ENCODE measurements around the gene OVCA2.

Gene OVCA2

DNA sequence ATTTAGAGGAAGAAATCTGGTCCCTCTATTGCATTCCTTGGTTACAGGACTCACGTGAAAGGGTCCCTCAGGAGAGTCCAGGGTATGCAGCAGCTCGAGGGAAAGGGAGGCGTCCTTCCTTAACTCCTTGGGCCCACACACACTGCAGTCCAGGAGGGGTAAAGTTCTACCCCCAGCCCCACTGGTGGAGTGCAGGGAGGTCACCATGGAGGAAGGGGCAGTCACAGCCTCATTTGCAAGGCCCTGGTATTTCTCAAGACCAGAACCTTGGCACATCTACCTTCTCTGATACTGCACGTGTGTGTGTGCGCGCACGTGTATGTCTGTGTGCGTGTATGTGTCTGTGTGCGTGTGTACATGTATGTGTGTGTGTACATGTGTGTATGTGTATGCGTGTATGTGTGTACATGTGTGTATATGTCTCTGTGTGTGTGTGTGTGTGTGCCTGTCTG lies 24.2 kb downstream of the OVCA2 start:
- Histone ChIP-seq H3K4me1 (ENCODE audit: control extremely low read depth in 1 of 4, control insufficient read depth in 4 of 4, insufficient read depth in 4 of 4, low read length in 3 of 4) (peaks cover 0 to 37% (median 23%) of the 10 kb centered on the region in 4 experiments), H3K27me3 (replicated peaks in 2 of 5; ENCODE audit: control insufficient read depth in 4 of 5, insufficient read depth in 5 of 5, low read length in 4 of 5) (no peaks in the 10 kb centered on the region), H3K27ac (ENCODE audit: insufficient read depth in 1 of 2, low read depth in 1 of 2, low read length in 2 of 2, poor library complexity in 1 of 2, severe bottlenecking in 2 of 2) (no peak overlapping the region), H3K36me3 (ENCODE audit: control insufficient read depth in 4 of 4, insufficient read depth in 4 of 4, low read length in 3 of 4) (peaks cover 0 to 51% (median 36%) of the 10 kb centered on the region in 4 experiments), H3K4me3 (ENCODE audit: control insufficient read depth in 1 of 7, extremely low read depth in 1 of 7, insufficient read depth in 4 of 7, low read depth in 2 of 7, low read length in 6 of 7) (no peak overlapping the region), H3K9me3 (ENCODE audit: control extremely low read depth in 1 of 5, control insufficient read depth in 4 of 5, insufficient read depth in 2 of 5, low read depth in 1 of 5, low read length in 4 of 5) (no peaks in the 10 kb centered on the region)
- DNase-seq: no peak
- ChIA-PET CTCF (interaction anchor here (0.7 to 4.0 kb wide), 12 partner anchors 8 to 180 kb away, joined by 3 to 21 read pairs (median 4); no protein-coding TSS in a partner anchor), POLR2A (no interaction called here)
- 98% methylated on average over 9 of the region's 10 CpGs for WGBS (ENCODE audit: insufficient coverage)

DNA sequence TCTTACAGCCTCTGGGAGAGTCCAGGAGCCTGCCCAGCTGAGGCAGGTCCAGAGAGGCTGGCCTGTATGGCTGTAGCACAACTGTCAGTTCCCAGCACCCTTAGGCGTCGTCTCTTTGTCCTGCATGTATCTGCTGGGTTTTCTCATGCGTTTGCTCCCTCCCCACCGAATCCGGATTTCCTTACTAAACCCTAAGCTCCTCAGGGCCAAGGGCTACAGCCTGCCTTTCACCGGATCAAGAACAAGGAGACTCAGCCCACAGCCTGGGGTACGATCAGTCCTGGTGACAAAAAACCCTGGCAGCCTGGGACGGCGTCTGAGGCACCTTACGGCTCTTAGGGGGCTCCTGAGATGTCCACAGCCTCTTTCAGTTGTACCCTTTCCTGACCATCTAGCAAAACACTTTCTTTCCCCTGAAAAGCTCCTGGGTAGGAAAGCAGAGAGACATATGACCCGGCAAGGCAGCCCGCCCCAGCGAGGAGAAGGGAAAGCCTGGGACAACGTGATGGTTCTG lies 25.3 kb downstream of the OVCA2 start:
- Histone ChIP-seq H3K36me3 (ENCODE audit: control insufficient read depth in 4 of 4, insufficient read depth in 4 of 4, low read length in 3 of 4) (peaks cover 0 to 54% (median 33%) of the 10 kb centered on the region in 4 experiments), H3K4me3 (ENCODE audit: control insufficient read depth in 1 of 7, extremely low read depth in 1 of 7, insufficient read depth in 4 of 7, low read depth in 2 of 7, low read length in 6 of 7) (no peak overlapping the region), H3K27ac (ENCODE audit: insufficient read depth in 1 of 2, low read depth in 1 of 2, low read length in 2 of 2, poor library complexity in 1 of 2, severe bottlenecking in 2 of 2) (no peak overlapping the region), H3K9me3 (ENCODE audit: control extremely low read depth in 1 of 5, control insufficient read depth in 4 of 5, insufficient read depth in 2 of 5, low read depth in 1 of 5, low read length in 4 of 5) (no peaks in the 10 kb centered on the region), H3K4me1 (ENCODE audit: control extremely low read depth in 1 of 4, control insufficient read depth in 4 of 4, insufficient read depth in 4 of 4, low read length in 3 of 4) (peaks cover 0 to 40% (median 19%) of the 10 kb centered on the region in 4 experiments), H3K27me3 (replicated peaks in 2 of 5; ENCODE audit: control insufficient read depth in 4 of 5, insufficient read depth in 5 of 5, low read length in 4 of 5) (no peaks in the 10 kb centered on the region)
- no peak for DNase-seq
- POLR2A ChIA-PET: no interaction called here
- WGBS (ENCODE audit: insufficient coverage): 91% methylated on average over 10 of the region's 14 CpGs
- CTCF ChIA-PET: interaction anchor here (0.9 to 4.0 kb wide), 6 partner anchors 9 to 178 kb away, joined by 3 to 21 read pairs (median 6); no protein-coding TSS in a partner anchor

DNA sequence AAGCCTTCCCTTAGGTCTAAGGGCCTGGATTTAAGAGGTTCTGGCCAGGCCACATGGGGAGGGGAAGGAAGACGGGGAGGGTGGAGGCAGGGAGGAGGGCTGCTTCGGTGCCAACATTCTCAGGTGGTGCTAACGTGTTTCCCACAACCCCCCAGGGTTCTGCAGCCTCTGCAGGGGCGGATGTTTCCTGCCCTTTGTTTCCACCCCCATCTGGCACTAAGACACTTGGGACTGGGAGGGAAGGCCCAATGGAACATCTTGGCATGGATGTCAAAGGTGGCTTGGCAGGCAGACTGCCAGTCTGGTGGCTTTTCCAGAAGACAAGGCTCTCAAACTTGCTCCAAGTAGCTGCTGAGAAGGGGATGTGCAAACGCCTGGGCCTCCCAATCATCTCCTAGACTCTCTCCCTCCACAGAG lies 25.8 kb downstream of the OVCA2 start:
- Histone ChIP-seq H3K27ac (ENCODE audit: insufficient read depth in 1 of 2, low read depth in 1 of 2, low read length in 2 of 2, poor library complexity in 1 of 2, severe bottlenecking in 2 of 2) (no peak overlapping the region), H3K4me3 (ENCODE audit: control insufficient read depth in 1 of 7, extremely low read depth in 1 of 7, insufficient read depth in 4 of 7, low read depth in 2 of 7, low read length in 6 of 7) (no peak overlapping the region), H3K9me3 (ENCODE audit: control extremely low read depth in 1 of 5, control insufficient read depth in 4 of 5, insufficient read depth in 2 of 5, low read depth in 1 of 5, low read length in 4 of 5) (no peaks in the 10 kb centered on the region), H3K36me3 (ENCODE audit: control insufficient read depth in 4 of 4, insufficient read depth in 4 of 4, low read length in 3 of 4) (peaks cover 0 to 59% (median 33%) of the 10 kb centered on the region in 4 experiments), H3K4me1 (ENCODE audit: control extremely low read depth in 1 of 4, control insufficient read depth in 4 of 4, insufficient read depth in 4 of 4, low read length in 3 of 4) (peaks cover 0 to 40% (median 18%) of the 10 kb centered on the region in 4 experiments), H3K27me3 (replicated peaks in 2 of 5; ENCODE audit: control insufficient read depth in 4 of 5, insufficient read depth in 5 of 5, low read length in 4 of 5) (no peaks in the 10 kb centered on the region)
- ChIA-PET CTCF (interaction anchor here (0.9 to 4.0 kb wide), 10 partner anchors 10 to 193 kb away, joined by 3 to 21 read pairs (median 4); no protein-coding TSS in a partner anchor), POLR2A (no interaction called here)
- DNase-seq: no peak
- 7% methylated on average over 2 of the region's 5 CpGs for WGBS (ENCODE audit: insufficient coverage)

DNA sequence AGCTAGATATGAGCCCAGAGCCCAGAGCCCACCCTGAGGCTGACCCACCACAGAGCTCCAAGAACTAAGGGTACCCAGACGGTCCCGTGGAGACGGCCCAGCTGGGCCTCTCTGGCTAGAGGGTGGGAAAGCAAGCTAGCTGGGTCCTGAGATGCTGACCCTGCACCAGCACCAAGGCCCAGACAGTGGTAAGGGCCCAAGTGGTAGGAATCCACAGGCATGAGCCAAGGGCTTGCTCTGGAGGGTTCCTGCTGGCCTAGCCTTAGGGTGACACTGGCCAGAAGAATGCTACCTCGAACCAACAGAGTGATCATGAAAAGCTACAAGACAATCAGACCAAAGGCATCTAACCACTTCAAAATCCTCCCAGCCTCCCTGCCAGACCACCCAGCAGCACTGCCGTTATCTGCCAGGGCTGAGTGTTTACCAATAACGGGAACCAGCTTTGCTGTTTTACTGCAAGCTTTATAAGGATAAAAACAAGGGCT lies 26.3 kb downstream of the OVCA2 start:
- ChIA-PET POLR2A (no interaction called here), CTCF (interaction anchor here (1.0 to 4.0 kb wide), 9 partner anchors 10 to 192 kb away, joined by 3 to 21 read pairs (median 5); no protein-coding TSS in a partner anchor)
- H3K36me3 ChIP-seq (ENCODE audit: control insufficient read depth in 4 of 4, insufficient read depth in 4 of 4, low read length in 3 of 4): peaks cover 0 to 56% (median 33%) of the 10 kb centered on the region in 4 experiments
- H3K27me3 ChIP-seq (replicated peaks in 2 of 5; ENCODE audit: control insufficient read depth in 4 of 5, insufficient read depth in 5 of 5, low read length in 4 of 5): no peaks in the 10 kb centered on the region
- no peak overlapping the region for H3K4me3 ChIP-seq (ENCODE audit: control insufficient read depth in 1 of 7, extremely low read depth in 1 of 7, insufficient read depth in 4 of 7, low read depth in 2 of 7, low read length in 6 of 7)
- no peak overlapping the region for H3K27ac ChIP-seq (ENCODE audit: insufficient read depth in 1 of 2, low read depth in 1 of 2, low read length in 2 of 2, poor library complexity in 1 of 2, severe bottlenecking in 2 of 2)
- no peak for DNase-seq
- WGBS (ENCODE audit: insufficient coverage): 87% methylated on average over 4 of the region's 6 CpGs
- peaks cover 0 to 36% (median 16%) of the 10 kb centered on the region in 4 experiments for H3K4me1 ChIP-seq (ENCODE audit: control extremely low read depth in 1 of 4, control insufficient read depth in 4 of 4, insufficient read depth in 4 of 4, low read length in 3 of 4)
- no peaks in the 10 kb centered on the region for H3K9me3 ChIP-seq (ENCODE audit: control extremely low read depth in 1 of 5, control insufficient read depth in 4 of 5, insufficient read depth in 2 of 5, low read depth in 1 of 5, low read length in 4 of 5)

DNA sequence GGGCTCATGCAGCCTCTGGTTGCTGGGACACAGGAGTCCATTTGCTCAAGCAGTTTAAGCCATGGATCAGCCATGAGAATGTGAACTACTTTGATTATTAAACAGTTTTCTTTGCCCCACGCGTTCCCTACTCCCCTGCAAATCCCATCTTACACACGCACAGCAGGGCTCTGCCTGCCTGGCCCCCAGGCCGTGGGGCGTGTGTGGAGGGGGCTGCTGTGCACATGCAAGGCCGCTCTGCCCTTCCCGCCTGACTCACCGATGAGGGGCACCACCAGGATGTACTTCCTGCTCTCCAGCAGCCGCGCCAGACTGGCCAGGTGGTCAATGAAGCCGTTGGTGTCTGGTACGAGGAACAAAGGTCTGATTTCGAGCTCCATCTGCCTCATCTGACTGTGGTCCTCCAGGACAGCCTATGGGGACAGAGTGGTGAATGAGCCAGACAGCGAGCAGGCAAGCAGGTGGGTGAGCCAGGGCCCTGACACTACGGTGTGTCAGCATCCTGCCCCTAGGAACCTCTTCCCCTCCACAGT lies 26.8 kb downstream of the OVCA2 start:
- no peak overlapping the region for H3K27ac ChIP-seq (ENCODE audit: insufficient read depth in 1 of 2, low read depth in 1 of 2, low read length in 2 of 2, poor library complexity in 1 of 2, severe bottlenecking in 2 of 2)
- no peaks in the 10 kb centered on the region for H3K27me3 ChIP-seq (replicated peaks in 2 of 5; ENCODE audit: control insufficient read depth in 4 of 5, insufficient read depth in 5 of 5, low read length in 4 of 5)
- DNase-seq: peak in 1 of 3 donors; percentile 26
- H3K4me3 ChIP-seq (ENCODE audit: control insufficient read depth in 1 of 7, extremely low read depth in 1 of 7, insufficient read depth in 4 of 7, low read depth in 2 of 7, low read length in 6 of 7): no peak overlapping the region
- H3K36me3 ChIP-seq (ENCODE audit: control insufficient read depth in 4 of 4, insufficient read depth in 4 of 4, low read length in 3 of 4): peaks cover 0 to 51% (median 31%) of the 10 kb centered on the region in 4 experiments
- no peaks in the 10 kb centered on the region for H3K9me3 ChIP-seq (ENCODE audit: control extremely low read depth in 1 of 5, control insufficient read depth in 4 of 5, insufficient read depth in 2 of 5, low read depth in 1 of 5, low read length in 4 of 5)
- peaks cover 0 to 36% (median 16%) of the 10 kb centered on the region in 4 experiments for H3K4me1 ChIP-seq (ENCODE audit: control extremely low read depth in 1 of 4, control insufficient read depth in 4 of 4, insufficient read depth in 4 of 4, low read length in 3 of 4)
- CTCF ChIA-PET: interaction anchor here (1.0 to 4.0 kb wide), 10 partner anchors 10 to 192 kb away, joined by 3 to 21 read pairs (median 4); no protein-coding TSS in a partner anchor
- WGBS (ENCODE audit: insufficient coverage): 91% methylated on average over 10 of the region's 15 CpGs
- POLR2A ChIA-PET: no interaction called here

DNA sequence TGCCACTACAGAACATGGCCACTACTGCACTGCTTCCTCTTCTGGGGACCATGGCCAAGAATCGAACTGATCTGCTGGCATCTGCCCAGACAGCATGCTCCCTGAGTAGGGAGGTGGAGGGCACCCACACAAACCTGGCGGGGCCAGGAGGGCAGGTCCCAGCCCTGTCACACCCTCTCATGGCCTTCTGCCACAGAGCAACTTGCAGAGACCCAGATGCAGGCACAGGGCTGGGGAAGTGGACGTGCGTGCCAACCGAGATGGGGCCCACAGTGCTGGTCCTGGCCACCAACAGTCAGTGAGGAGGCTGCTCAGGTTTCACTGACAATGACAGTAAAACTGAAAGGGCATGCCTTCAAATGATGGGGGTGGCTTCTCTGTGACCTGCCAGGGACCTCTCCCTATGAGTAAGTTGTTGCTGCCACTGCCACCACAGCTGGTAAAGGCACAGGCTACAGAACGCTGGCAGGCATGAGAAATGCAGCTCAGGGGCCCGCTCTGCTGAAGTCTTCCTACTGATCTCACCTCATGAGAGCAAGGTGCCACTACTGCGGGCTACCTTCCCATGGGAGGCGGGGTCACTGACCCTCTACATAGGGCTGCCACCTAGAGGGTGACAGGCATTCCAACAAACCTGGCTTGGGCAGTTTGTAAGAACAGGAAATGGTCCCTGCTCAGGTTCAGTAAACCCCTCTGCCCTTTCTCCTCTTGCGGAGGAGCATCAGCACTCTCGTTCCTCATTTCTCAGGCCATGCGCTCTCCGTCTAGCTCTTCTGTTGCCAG lies 28.6 kb downstream of the OVCA2 start:
- CTCF ChIA-PET: interaction anchor here (0.6 to 3.2 kb wide), 7 partner anchors 12 to 174 kb away, joined by 3 to 14 read pairs (median 3); no protein-coding TSS in a partner anchor
- no peak for DNase-seq
- Histone ChIP-seq H3K27me3 (replicated peaks in 2 of 5; ENCODE audit: control insufficient read depth in 4 of 5, insufficient read depth in 5 of 5, low read length in 4 of 5) (no peaks in the 10 kb centered on the region), H3K27ac (ENCODE audit: insufficient read depth in 1 of 2, low read depth in 1 of 2, low read length in 2 of 2, poor library complexity in 1 of 2, severe bottlenecking in 2 of 2) (peak overlapping the region in 1 of 2 experiments; percentile 15), H3K36me3 (ENCODE audit: control insufficient read depth in 4 of 4, insufficient read depth in 4 of 4, low read length in 3 of 4) (peaks cover 0 to 33% (median 15%) of the 10 kb centered on the region in 4 experiments), H3K9me3 (ENCODE audit: control extremely low read depth in 1 of 5, control insufficient read depth in 4 of 5, insufficient read depth in 2 of 5, low read depth in 1 of 5, low read length in 4 of 5) (no peaks in the 10 kb centered on the region), H3K4me1 (ENCODE audit: control extremely low read depth in 1 of 4, control insufficient read depth in 4 of 4, insufficient read depth in 4 of 4, low read length in 3 of 4) (peaks cover under 1 to 42% (median 17%) of the 10 kb centered on the region in 4 experiments), H3K4me3 (ENCODE audit: control insufficient read depth in 1 of 7, extremely low read depth in 1 of 7, insufficient read depth in 4 of 7, low read depth in 2 of 7, low read length in 6 of 7) (no peak overlapping the region)
- WGBS (ENCODE audit: insufficient coverage): 93% methylated on average over 10 of the region's 13 CpGs
- POLR2A ChIA-PET: no interaction called here

Data from common myeloid progenitor, CD34-positive (primary cell).